Subcutaneous adipose tissue (tissue), 4 donors: ENCODE data around the gene TMEM212. TPM values are rescaled to one million over a fixed set of nuclear protein-coding genes. Genes with fewer than 3 reads are reported as not detected.

ENCODE experiments used
- total RNA-seq, 4 donors: library from RNA; depleted of rRNA; stranded (reverse); fragments of >200 nt; gene quantifications; one replicate each; pipeline ENCODE4 v1.1.0, GENCODE V29; 2016
- TF ChIP-seq, protein P1 (sequence below): fragments of 450-650 bp; IDR thresholded peaks from one replicate; pipeline ENCODE4 v1.5.1; 2016; ENCODE audit warnings: low read depth, mild to moderate bottlenecking, control low read depth, antibody characterized with exemption, moderate library complexity

The TMEM212 gene
- total RNA-seq, 4 donors from 2014 or later, result 0.17 TPM; not detected in 3

DNA sequence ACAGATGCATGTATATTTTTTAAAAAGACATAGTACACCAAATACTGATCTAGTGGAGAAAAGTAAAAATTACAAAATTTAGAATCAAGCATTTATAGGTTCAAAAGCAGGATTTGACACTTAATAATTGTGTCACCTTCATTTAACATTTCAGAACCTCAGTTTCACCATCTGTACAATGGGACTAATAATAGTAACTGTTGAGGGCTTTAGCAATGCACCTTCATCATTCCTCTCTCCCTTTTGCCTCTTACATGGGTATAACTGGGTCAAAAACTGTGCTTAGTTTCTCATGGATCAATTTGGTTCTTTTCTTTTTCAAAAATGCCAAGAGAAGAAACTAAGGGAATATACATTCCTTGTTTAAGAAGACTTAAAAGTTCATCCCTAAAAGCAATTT is 5.5 kb upstream of the TMEM212 start:
- TF ChIP-seq, protein P1, sequence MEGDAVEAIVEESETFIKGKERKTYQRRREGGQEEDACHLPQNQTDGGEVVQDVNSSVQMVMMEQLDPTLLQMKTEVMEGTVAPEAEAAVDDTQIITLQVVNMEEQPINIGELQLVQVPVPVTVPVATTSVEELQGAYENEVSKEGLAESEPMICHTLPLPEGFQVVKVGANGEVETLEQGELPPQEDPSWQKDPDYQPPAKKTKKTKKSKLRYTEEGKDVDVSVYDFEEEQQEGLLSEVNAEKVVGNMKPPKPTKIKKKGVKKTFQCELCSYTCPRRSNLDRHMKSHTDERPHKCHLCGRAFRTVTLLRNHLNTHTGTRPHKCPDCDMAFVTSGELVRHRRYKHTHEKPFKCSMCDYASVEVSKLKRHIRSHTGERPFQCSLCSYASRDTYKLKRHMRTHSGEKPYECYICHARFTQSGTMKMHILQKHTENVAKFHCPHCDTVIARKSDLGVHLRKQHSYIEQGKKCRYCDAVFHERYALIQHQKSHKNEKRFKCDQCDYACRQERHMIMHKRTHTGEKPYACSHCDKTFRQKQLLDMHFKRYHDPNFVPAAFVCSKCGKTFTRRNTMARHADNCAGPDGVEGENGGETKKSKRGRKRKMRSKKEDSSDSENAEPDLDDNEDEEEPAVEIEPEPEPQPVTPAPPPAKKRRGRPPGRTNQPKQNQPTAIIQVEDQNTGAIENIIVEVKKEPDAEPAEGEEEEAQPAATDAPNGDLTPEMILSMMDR, result no peak

DNA sequence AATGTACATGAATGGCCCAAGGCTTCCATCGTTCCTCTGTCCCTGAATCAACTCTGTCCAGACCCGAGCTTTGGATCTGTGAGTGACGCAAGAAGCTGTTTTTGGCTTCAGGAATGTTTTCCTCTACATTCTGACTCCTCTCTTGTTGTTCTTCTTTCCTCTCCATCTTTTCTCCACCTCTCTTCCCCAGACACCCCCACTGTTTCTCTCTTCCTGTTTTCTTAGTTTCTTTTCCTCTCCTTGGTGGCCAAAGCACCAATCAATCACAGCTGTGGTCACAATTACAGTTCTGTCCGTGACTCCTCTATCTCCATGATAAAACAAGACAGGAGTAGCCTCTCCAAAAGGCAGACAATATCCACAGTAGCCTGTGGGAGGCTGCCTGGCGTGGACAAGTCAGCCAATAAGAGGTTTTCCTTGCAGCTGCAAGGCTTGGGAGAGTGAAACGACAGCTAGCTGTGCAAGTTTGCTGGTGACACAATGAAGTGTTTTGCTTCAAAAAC is 4.9 kb upstream of the TMEM212 start:
- TF ChIP-seq, protein P1, result no peak

DNA sequence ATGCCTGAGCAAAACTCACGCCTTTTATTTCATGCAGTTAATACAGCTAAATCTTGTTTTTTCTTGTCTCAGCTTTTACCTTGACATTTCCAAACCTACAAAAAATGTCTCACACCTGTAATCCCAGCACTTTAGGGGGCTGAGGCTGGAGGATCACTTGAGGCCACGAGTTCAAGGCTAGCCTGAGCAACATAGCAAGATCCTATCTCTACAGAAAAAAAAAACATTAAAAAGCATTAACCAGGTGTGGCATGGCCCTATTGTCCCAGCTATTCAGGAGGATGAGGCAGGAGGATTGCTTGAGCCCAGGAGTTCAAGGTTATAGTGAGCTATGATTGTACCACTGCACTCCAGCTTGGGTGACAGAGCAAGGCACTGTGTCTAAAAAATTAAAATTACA is 3.9 kb upstream of the TMEM212 start:
- TF ChIP-seq, protein P1, result no peak

DNA sequence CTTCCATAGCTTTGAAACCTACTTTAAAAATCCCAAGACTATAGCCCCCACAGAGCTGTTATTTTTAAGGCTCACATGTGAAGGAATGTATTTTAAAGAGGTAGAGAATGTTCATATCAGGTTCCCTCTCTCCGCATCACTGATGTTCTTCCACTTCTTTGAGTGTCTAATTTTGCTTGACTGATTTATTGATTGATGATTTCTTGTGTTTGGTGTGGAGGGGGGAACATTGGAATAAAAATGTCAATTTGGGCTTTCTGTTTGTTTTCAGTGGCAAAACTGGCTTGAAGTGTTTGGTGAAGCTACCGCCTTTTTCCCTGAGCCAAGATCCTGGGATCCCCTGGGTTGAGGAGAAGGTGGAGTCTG is 2.7 kb upstream of the TMEM212 start:
- TF ChIP-seq, protein P1, result no peak

- TF ChIP-seq, protein P1, result no peak
Observed at GRCh38 chr3:171840811-171841619, 2.1 kb upstream of the TMEM212 start.

DNA sequence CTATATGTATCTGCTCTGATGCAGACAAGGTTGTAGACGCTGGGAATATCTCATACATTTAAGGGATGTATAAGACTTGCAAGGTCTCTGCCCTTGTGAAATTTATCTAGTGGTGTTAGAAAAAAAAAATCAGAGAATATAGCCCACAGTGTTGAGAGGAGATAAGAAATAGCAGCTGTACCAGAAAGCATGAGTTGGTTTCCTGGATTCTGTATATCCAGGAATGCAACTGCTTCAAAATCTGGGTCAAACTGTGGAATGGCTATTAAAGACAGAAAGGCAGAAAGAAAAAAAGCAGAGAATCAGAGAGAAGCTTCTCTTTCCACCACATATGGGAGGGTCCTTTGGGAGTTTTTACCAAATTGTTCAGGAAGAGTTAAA is 1.5 kb upstream of the TMEM212 start:
- TF ChIP-seq, protein P1, result no peak

- TF ChIP-seq, protein P1, result no peak
Observed at GRCh38 chr3:171844873-171845272, 1.7 kb downstream of the TMEM212 start.
